HG03378 (cell line): ENCODE results near the gene MPL.

ENCODE experiments used
- ATAC-seq: cut with Tn5 transposase; IDR thresholded peaks from one replicate; pipeline ENCODE4 v1.9.1; 2021; ENCODE audit warnings: mild to moderate bottlenecking, moderate library complexity; ENCODE audit not compliant: unreplicated experiment

MPL gene

GRCh38 chr1:43402089-43402865 is 64.7 kb downstream of the MPL start:
- ATAC-seq = no peak
